Cerebellar cortex (tissue), 1 donor: ENCODE results near the gene CIT.
"Not testable (repeated sequence)": the region's sequence is repeated elsewhere in the genome, so short reads cannot be mapped to it uniquely, and the experiment has no call there.

ENCODE experiments used
- DNase-seq: peaks from one replicate; pipeline ENCODE4 v3.0.0-alpha.2; 2015; ENCODE audit warnings: low spot score

CIT gene

GRCh38 chr12:119876761-119877638, at the start of gene CIT:
TSS of gene CIT (minus strand) at chr12:119877320. CDS start at chr12:119876168, 1,152 bp downstream.
- peak; percentile 97 for DNase-seq

- no peak for DNase-seq
These were observed 48.1 kb upstream of the CIT start for GRCh38 chr12:119925269-119925668.

GRCh38 chr12:119920064-119920463, 42.9 kb upstream of the CIT start:
- DNase-seq: no peak

- DNase-seq: no peak
These were observed 38.9 kb upstream of the CIT start for GRCh38 chr12:119915894-119916510.

GRCh38 chr12:119914666-119915065, 37.5 kb upstream of the CIT start:
- no peak for DNase-seq

GRCh38 chr12:119913536-119914330, 36.6 kb upstream of the CIT start:
- DNase-seq: no peak

GRCh38 chr12:119911182-119911581, 34.1 kb upstream of the CIT start:
- no peak for DNase-seq

GRCh38 chr12:119910586-119910985, 33.5 kb upstream of the CIT start:
- DNase-seq: no peak

GRCh38 chr12:119902084-119902509, 25.0 kb upstream of the CIT start:
- DNase-seq: peak; percentile 75

- DNase-seq: no peak
These were observed 24.6 kb upstream of the CIT start for GRCh38 chr12:119901670-119902069.

GRCh38 chr12:119894916-119895315, 17.8 kb upstream of the CIT start:
- DNase-seq: no peak

- DNase-seq: not testable (repeated sequence)
These were observed 15.5 kb upstream of the CIT start for GRCh38 chr12:119892611-119893010.

GRCh38 chr12:119885549-119885948, 8.4 kb upstream of the CIT start:
- DNase-seq: no peak

GRCh38 chr12:119883791-119884190, 6.7 kb upstream of the CIT start:
- DNase-seq: not testable (repeated sequence)

- no peak for DNase-seq
These were observed 6.1 kb upstream of the CIT start for GRCh38 chr12:119883237-119883636.

GRCh38 chr12:119877639-119877948, 474 bp upstream of the CIT start:
- DNase-seq: no peak

GRCh38 chr12:119870457-119870856, 6.7 kb downstream of the CIT start:
- no peak for DNase-seq

- DNase-seq: no peak
These were observed 7.4 kb downstream of the CIT start for GRCh38 chr12:119869720-119870119.

- no peak for DNase-seq
These were observed 8.1 kb downstream of the CIT start for GRCh38 chr12:119868992-119869391.

GRCh38 chr12:119864591-119864990, 12.5 kb downstream of the CIT start:
- no peak for DNase-seq

GRCh38 chr12:119859241-119859640, 17.9 kb downstream of the CIT start:
- DNase-seq: no peak

GRCh38 chr12:119857041-119857591, 20.0 kb downstream of the CIT start:
- no peak for DNase-seq
